ENCODE results near the gene WDR55.

DNA sequence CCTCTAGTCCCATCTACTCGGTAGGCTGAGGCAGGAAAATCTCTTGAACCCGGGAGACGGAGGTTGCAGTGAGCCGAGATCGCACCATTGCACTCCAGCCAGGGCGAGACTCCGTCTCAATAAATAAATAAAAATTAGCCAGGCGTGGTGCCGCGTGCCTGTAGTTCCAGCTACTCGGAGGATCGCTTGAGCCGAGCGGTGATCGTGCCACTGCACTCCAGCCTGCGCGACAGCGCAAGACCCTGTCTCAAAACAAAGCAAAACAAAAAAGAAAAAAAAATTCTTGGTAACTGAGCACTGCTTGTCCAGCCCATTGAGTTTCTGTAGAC is 710 bp upstream of the WDR55 start:
- TF ChIP-seq EP300 (IDR thresholded peaks at IDR 0.05): no peak
- TF ChIP-seq, protein P1, sequence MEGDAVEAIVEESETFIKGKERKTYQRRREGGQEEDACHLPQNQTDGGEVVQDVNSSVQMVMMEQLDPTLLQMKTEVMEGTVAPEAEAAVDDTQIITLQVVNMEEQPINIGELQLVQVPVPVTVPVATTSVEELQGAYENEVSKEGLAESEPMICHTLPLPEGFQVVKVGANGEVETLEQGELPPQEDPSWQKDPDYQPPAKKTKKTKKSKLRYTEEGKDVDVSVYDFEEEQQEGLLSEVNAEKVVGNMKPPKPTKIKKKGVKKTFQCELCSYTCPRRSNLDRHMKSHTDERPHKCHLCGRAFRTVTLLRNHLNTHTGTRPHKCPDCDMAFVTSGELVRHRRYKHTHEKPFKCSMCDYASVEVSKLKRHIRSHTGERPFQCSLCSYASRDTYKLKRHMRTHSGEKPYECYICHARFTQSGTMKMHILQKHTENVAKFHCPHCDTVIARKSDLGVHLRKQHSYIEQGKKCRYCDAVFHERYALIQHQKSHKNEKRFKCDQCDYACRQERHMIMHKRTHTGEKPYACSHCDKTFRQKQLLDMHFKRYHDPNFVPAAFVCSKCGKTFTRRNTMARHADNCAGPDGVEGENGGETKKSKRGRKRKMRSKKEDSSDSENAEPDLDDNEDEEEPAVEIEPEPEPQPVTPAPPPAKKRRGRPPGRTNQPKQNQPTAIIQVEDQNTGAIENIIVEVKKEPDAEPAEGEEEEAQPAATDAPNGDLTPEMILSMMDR (IDR thresholded peaks at IDR 0.05): no peak
- no peak for TF ChIP-seq POLR2A (IDR thresholded peaks at IDR 0.05)

Measured in tibial nerve (tissue), 4 donors.